ENCODE results near the gene SLC25A25.

SLC25A25 gene

DNA sequence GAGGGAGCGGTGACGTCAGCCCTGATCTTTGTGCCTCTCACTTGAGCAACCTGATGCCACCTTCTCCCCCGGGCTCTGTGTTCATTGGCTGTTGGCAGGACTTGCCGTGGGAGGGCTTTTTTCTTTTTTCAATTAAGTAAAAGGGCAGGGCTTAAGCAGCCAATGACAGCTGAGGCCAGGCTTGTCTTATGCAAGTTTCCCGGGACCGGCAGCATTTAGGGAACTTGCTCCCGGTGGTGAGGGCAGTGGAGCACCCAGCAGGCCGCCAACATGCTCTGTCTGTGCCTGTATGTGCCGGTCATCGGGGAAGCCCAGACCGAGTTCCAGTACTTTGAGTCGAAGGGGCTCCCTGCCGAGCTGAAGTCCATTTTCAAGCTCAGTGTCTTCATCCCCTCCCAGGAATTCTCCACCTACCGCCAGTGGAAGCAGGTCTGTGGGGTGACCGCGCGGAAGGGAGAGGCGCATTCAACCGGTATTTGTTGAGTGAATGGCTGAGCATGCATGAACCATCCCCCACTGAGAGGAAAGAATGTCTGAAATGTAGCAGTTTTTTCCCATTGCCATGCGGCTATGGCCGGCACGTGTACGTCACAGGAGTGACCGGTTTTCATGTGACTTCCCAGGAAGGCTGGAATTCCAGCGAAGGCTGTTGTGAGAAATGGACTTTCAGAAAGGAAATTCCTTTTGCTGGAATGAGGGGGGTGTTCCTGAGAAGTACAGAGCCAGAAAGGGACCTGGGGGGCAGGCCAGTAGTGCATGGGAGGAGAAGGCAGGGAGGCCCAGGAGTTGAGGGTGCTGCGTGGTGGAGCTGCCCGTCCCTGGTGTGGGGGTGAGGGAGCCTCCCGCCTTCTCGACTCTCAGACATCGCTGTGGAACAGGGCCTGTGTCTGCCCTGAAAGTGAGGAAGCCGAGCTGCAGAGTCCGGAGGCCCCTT is 30.5 kb downstream of the SLC25A25 start:
- Histone ChIP-seq H4K8ac (ENCODE audit: low read depth, low read length) (no peak overlapping the region), H3K4ac (ENCODE audit: low read length) (no peak overlapping the region), H3K9me3 (replicated peaks in 1 of 2; ENCODE audit: control insufficient read depth in 2 of 2, insufficient read depth in 1 of 2, low read depth in 1 of 2, low read length in 2 of 2) (no peaks in the 10 kb centered on the region), H3K23ac (ENCODE audit: low read depth, low read length, poor library complexity) (peak overlapping the region; percentile 56), H3K4me3 (ENCODE audit: low read length in 2 of 2) (peak overlapping the region; percentile 47 to 80), H2BK5ac (ENCODE audit: low read length) (peak overlapping the region; percentile 13), H3K9ac (ENCODE audit: low read depth, low read length, poor library complexity) (peak overlapping the region; percentile 91), H2AFZ (ENCODE audit: low read length) (peak overlapping the region; percentile 36), H2BK120ac (ENCODE audit: low read depth, low read length) (no peak overlapping the region), H2AK5ac (ENCODE audit: low read depth, low read length) (peak overlapping the region; percentile 32), H3K36me3 (replicated peaks in 1 of 2; ENCODE audit: control insufficient read depth in 2 of 2, insufficient read depth in 2 of 2, low read length in 2 of 2) (peaks cover 22 to 35% of the 10 kb centered on the region in 2 donors), H3K4me2 (ENCODE audit: insufficient read depth, low read length, poor library complexity, severe bottlenecking) (peak overlapping the region; percentile 90), H2BK15ac (ENCODE audit: low read length) (peak overlapping the region; percentile 23), H3K27ac (replicated peaks; ENCODE audit: low read length) (peak overlapping the region; percentile 90), H4K91ac (ENCODE audit: low read depth, low read length, poor library complexity) (no peak overlapping the region), H3K27me3 (ENCODE audit: control insufficient read depth in 3 of 3, insufficient read depth in 3 of 3, low read depth in 1 of 3, low read length in 3 of 3) (no peaks in the 10 kb centered on the region), H3K18ac (ENCODE audit: low read length) (peak overlapping the region; percentile 87), H2BK12ac (ENCODE audit: low read length) (no peak overlapping the region), H3K14ac (ENCODE audit: low read length) (peak overlapping the region; percentile 28), H3K79me1 (ENCODE audit: low read depth, low read length) (peaks cover 13% of the 10 kb centered on the region), H3K4me1 (ENCODE audit: control insufficient read depth in 2 of 2, insufficient read depth in 1 of 2, low read depth in 1 of 2, low read length in 2 of 2) (peaks cover 30 to 36% of the 10 kb centered on the region in 2 donors)
- peak; percentile 93 for DNase-seq (ENCODE audit: low spot score)
- no CpG with 5 or more reads among the region's 32 CpGs for WGBS, 2 donors (ENCODE audit: extremely low coverage in 2 of 2, insufficient read length in 2 of 2, insufficient replicate concordance in 1 of 2)

DNA sequence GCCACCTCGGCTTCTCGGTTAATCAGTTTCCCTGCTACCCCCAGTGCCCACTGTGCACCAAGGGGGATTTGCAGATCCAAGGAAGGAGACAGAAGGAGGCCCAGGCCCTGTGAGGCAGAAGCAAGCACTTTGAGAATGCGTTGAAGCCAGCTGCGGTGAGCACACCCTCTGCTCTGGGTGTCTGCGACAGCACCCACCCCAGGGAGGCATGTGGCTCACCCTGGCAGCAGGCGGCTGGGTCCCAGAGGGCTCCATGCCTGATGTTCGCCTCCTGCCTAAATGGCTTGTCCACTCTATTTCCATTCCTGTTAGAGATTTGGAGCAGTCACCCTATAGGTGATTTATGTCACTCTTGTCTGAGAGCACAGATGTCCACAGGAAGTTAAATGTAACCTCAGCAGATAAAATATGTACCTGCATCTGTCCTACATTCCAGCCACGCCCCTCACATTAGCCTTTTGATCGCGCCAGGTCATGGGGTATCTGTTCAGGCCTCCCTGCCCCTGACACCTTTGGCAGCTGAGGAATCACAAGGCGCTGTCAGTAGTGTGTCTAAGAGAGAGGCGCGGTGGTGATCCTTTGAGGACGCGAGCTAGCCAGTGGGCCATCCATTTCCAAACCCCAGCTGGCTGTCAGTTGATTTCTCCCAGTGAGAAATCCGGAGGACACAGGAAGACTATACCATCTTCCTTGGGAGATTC is 31.3 kb downstream of the SLC25A25 start:
- no peak for DNase-seq (ENCODE audit: low spot score)
- H4K8ac ChIP-seq (ENCODE audit: low read depth, low read length): no peak overlapping the region
- peaks cover 30 to 31% of the 10 kb centered on the region in 2 donors for H3K4me1 ChIP-seq (ENCODE audit: control insufficient read depth in 2 of 2, insufficient read depth in 1 of 2, low read depth in 1 of 2, low read length in 2 of 2)
- no CpG with 5 or more reads among the region's 16 CpGs for WGBS, 2 donors (ENCODE audit: extremely low coverage in 2 of 2, insufficient read length in 2 of 2, insufficient replicate concordance in 1 of 2)
- H3K18ac ChIP-seq (ENCODE audit: low read length): peak overlapping the region; percentile 86
- H2AFZ ChIP-seq (ENCODE audit: low read length): no peak overlapping the region
- peak overlapping the region; percentile 90 for H3K4me2 ChIP-seq (ENCODE audit: insufficient read depth, low read length, poor library complexity, severe bottlenecking)
- no peaks in the 10 kb centered on the region for H3K9me3 ChIP-seq (replicated peaks in 1 of 2; ENCODE audit: control insufficient read depth in 2 of 2, insufficient read depth in 1 of 2, low read depth in 1 of 2, low read length in 2 of 2)
- peak overlapping the region; percentile 47 to 80 for H3K4me3 ChIP-seq (ENCODE audit: low read length in 2 of 2)
- H2BK120ac ChIP-seq (ENCODE audit: low read depth, low read length): no peak overlapping the region
- peaks cover 13% of the 10 kb centered on the region for H3K79me1 ChIP-seq (ENCODE audit: low read depth, low read length)
- H3K36me3 ChIP-seq (replicated peaks in 1 of 2; ENCODE audit: control insufficient read depth in 2 of 2, insufficient read depth in 2 of 2, low read length in 2 of 2): peaks cover 30 to 43% of the 10 kb centered on the region in 2 donors
- no peak overlapping the region for H4K91ac ChIP-seq (ENCODE audit: low read depth, low read length, poor library complexity)
- H3K14ac ChIP-seq (ENCODE audit: low read length): peak overlapping the region; percentile 22
- no peak overlapping the region for H3K4ac ChIP-seq (ENCODE audit: low read length)
- H2BK5ac ChIP-seq (ENCODE audit: low read length): peak overlapping the region; percentile 13
- H2BK12ac ChIP-seq (ENCODE audit: low read length): no peak overlapping the region
- H3K27ac ChIP-seq (replicated peaks; ENCODE audit: low read length): peak overlapping the region; percentile 90
- peak overlapping the region; percentile 23 for H2BK15ac ChIP-seq (ENCODE audit: low read length)
- H3K27me3 ChIP-seq (ENCODE audit: control insufficient read depth in 3 of 3, insufficient read depth in 3 of 3, low read depth in 1 of 3, low read length in 3 of 3): no peaks in the 10 kb centered on the region
- H3K9ac ChIP-seq (ENCODE audit: low read depth, low read length, poor library complexity): peak overlapping the region; percentile 91
- H2AK5ac ChIP-seq (ENCODE audit: low read depth, low read length): no peak overlapping the region
- H3K23ac ChIP-seq (ENCODE audit: low read depth, low read length, poor library complexity): peak overlapping the region; percentile 35

DNA sequence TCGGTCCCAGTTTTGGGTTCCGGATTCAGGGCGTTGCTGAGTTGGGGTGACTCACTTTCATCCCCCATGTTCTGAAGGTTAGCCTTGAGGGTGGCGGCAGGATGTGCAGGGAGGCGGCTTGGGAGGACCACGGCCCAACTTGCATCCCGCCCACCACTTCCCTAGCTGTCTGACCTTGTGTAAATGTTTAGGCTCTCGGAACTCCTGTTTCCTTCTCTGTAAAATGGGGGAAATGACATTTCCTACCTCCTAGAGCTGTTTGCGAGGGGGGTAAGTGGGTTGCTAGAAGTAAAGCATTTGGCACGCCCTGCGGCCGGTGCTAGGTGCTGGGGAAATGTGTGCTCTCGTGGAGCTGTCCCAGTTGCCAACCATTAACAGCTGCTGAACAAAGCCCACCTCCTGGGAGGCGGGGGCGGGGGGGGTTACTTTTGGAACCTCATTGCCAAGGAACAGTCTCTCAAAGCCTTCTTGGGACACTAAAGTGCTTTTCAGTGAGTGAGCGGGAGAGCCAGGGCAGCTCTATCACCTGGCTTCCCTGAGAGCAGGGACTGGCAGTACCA is 32.0 kb downstream of the SLC25A25 start:
- peaks cover 13% of the 10 kb centered on the region for H3K79me1 ChIP-seq (ENCODE audit: low read depth, low read length)
- peaks cover 32 to 46% of the 10 kb centered on the region in 2 donors for H3K36me3 ChIP-seq (replicated peaks in 1 of 2; ENCODE audit: control insufficient read depth in 2 of 2, insufficient read depth in 2 of 2, low read length in 2 of 2)
- no peak overlapping the region for H3K14ac ChIP-seq (ENCODE audit: low read length)
- peaks cover 23 to 24% of the 10 kb centered on the region in 2 donors for H3K4me1 ChIP-seq (ENCODE audit: control insufficient read depth in 2 of 2, insufficient read depth in 1 of 2, low read depth in 1 of 2, low read length in 2 of 2)
- no peak overlapping the region for H3K4me3 ChIP-seq (ENCODE audit: low read length in 2 of 2)
- no peak overlapping the region for H2BK5ac ChIP-seq (ENCODE audit: low read length)
- H4K8ac ChIP-seq (ENCODE audit: low read depth, low read length): no peak overlapping the region
- H4K91ac ChIP-seq (ENCODE audit: low read depth, low read length, poor library complexity): no peak overlapping the region
- H2BK12ac ChIP-seq (ENCODE audit: low read length): no peak overlapping the region
- no peak overlapping the region for H3K4me2 ChIP-seq (ENCODE audit: insufficient read depth, low read length, poor library complexity, severe bottlenecking)
- H3K18ac ChIP-seq (ENCODE audit: low read length): no peak overlapping the region
- H2AFZ ChIP-seq (ENCODE audit: low read length): no peak overlapping the region
- H2BK120ac ChIP-seq (ENCODE audit: low read depth, low read length): no peak overlapping the region
- no peak overlapping the region for H2BK15ac ChIP-seq (ENCODE audit: low read length)
- no peak overlapping the region for H2AK5ac ChIP-seq (ENCODE audit: low read depth, low read length)
- H3K9ac ChIP-seq (ENCODE audit: low read depth, low read length, poor library complexity): no peak overlapping the region
- no peaks in the 10 kb centered on the region for H3K9me3 ChIP-seq (replicated peaks in 1 of 2; ENCODE audit: control insufficient read depth in 2 of 2, insufficient read depth in 1 of 2, low read depth in 1 of 2, low read length in 2 of 2)
- no CpG with 5 or more reads among the region's 16 CpGs for WGBS, 2 donors (ENCODE audit: extremely low coverage in 2 of 2, insufficient read length in 2 of 2, insufficient replicate concordance in 1 of 2)
- H3K4ac ChIP-seq (ENCODE audit: low read length): no peak overlapping the region
- no peaks in the 10 kb centered on the region for H3K27me3 ChIP-seq (ENCODE audit: control insufficient read depth in 3 of 3, insufficient read depth in 3 of 3, low read depth in 1 of 3, low read length in 3 of 3)
- no peak overlapping the region for H3K23ac ChIP-seq (ENCODE audit: low read depth, low read length, poor library complexity)
- no peak for DNase-seq (ENCODE audit: low spot score)
- H3K27ac ChIP-seq (replicated peaks; ENCODE audit: low read length): no peak overlapping the region

Data from neuronal stem cell (in vitro differentiated cells).